Stimulated activated CD4-positive, alpha-beta T cell treated with anti-CD3 and anti-CD28 coated beads, Interleukin-2, amount 100 ng/mL, for 4 hours (primary cell): Measurements from ENCODE around the gene ZNF398.

Source experiments
- DNase-seq: peaks from one replicate; pipeline ENCODE4 v3.0.0-alpha.2; 2020; ENCODE audit warnings: low read depth

The ZNF398 gene

GRCh38 chr7:149147752-149148653 is 750 bp downstream of the ZNF398 start:
- DNase-seq: peak; percentile 52

- no peak for DNase-seq
Observed at GRCh38 chr7:149150981-149151380, 3.7 kb downstream of the ZNF398 start.

- DNase-seq: no peak
Observed at GRCh38 chr7:149153346-149153745, 6.1 kb downstream of the ZNF398 start.

GRCh38 chr7:149154056-149154455 is 6.8 kb downstream of the ZNF398 start:
- no peak for DNase-seq

GRCh38 chr7:149156898-149157297 is 9.6 kb downstream of the ZNF398 start:
- DNase-seq: no peak

GRCh38 chr7:149161241-149161848 is 14.1 kb downstream of the ZNF398 start:
- no peak for DNase-seq

GRCh38 chr7:149166142-149166541 is 18.9 kb downstream of the ZNF398 start:
- no peak for DNase-seq

GRCh38 chr7:149166630-149167352 is 19.5 kb downstream of the ZNF398 start:
- DNase-seq: no peak

- no peak for DNase-seq
Observed at GRCh38 chr7:149171892-149172533, 24.8 kb downstream of the ZNF398 start.

GRCh38 chr7:149172534-149172920 is 25.3 kb downstream of the ZNF398 start:
- no peak for DNase-seq

GRCh38 chr7:149175150-149175549 is 27.9 kb downstream of the ZNF398 start:
- no peak for DNase-seq

- no peak for DNase-seq
Observed at GRCh38 chr7:149179241-149179640, 32.0 kb downstream of the ZNF398 start.

- DNase-seq: no peak
Observed at GRCh38 chr7:149180722-149181449, 33.6 kb downstream of the ZNF398 start.

- DNase-seq: no peak
Observed at GRCh38 chr7:149181450-149181790, 34.2 kb downstream of the ZNF398 start.

GRCh38 chr7:149184274-149184673 is 37.0 kb downstream of the ZNF398 start:
- DNase-seq: no peak

- no peak for DNase-seq
Observed at GRCh38 chr7:149188213-149188612, 41.0 kb downstream of the ZNF398 start.

GRCh38 chr7:149188637-149189259 is 41.5 kb downstream of the ZNF398 start:
- no peak for DNase-seq

- no peak for DNase-seq
Observed at GRCh38 chr7:149191851-149192250, 44.6 kb downstream of the ZNF398 start.

- no peak for DNase-seq
Observed at GRCh38 chr7:149194799-149195179, 47.5 kb downstream of the ZNF398 start.

GRCh38 chr7:149195180-149196150 is 48.2 kb downstream of the ZNF398 start, which contains the start of gene ZNF282:
Gene ZNF282, plus strand, starts transcription at chr7:149195546. Its CDS starts 44 bp downstream, at chr7:149195590.
- peak; percentile 50 for DNase-seq
